ENCODE results near the gene GZMM. TPM values are rescaled to one million over a fixed set of nuclear protein-coding genes. Genes with fewer than 3 reads are reported as not detected.

The GZMM gene
- total RNA-seq, 4 donors from 2014 or later, result 0.78 to 1.9 TPM; not detected in 2

GRCh38 chr19:588093-588740 lies 44.4 kb downstream of the GZMM start:
- no peak overlapping the region for H3K27ac ChIP-seq
- TF ChIP-seq, protein P1, sequence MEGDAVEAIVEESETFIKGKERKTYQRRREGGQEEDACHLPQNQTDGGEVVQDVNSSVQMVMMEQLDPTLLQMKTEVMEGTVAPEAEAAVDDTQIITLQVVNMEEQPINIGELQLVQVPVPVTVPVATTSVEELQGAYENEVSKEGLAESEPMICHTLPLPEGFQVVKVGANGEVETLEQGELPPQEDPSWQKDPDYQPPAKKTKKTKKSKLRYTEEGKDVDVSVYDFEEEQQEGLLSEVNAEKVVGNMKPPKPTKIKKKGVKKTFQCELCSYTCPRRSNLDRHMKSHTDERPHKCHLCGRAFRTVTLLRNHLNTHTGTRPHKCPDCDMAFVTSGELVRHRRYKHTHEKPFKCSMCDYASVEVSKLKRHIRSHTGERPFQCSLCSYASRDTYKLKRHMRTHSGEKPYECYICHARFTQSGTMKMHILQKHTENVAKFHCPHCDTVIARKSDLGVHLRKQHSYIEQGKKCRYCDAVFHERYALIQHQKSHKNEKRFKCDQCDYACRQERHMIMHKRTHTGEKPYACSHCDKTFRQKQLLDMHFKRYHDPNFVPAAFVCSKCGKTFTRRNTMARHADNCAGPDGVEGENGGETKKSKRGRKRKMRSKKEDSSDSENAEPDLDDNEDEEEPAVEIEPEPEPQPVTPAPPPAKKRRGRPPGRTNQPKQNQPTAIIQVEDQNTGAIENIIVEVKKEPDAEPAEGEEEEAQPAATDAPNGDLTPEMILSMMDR (IDR thresholded peaks at IDR 0.05), result peak in 2 of 6 experiments; percentile 11 to 25
- TF ChIP-seq POLR2A (IDR thresholded peaks at IDR 0.05), result no peak
- WGBS, 2 donors, result 4 to 5% methylated on average over 17 to 20 of the region's 41 CpGs
- H3K27me3 ChIP-seq, result peaks cover 20% of the 10 kb centered on the region
- no peaks in the 10 kb centered on the region for H3K9me3 ChIP-seq
- DNase-seq, result peak; percentile 49 to 51
- no peak overlapping the region for H3K4me3 ChIP-seq (replicated peaks in 1 of 3)
- H3K4me1 ChIP-seq, result peaks cover 0 to 16% of the 10 kb centered on the region in 2 donors
- H3K36me3 ChIP-seq, result peaks cover 4 to 5% of the 10 kb centered on the region in 2 donors
- intact Hi-C loops (cut with DNase I), result no loop called here

DNA sequence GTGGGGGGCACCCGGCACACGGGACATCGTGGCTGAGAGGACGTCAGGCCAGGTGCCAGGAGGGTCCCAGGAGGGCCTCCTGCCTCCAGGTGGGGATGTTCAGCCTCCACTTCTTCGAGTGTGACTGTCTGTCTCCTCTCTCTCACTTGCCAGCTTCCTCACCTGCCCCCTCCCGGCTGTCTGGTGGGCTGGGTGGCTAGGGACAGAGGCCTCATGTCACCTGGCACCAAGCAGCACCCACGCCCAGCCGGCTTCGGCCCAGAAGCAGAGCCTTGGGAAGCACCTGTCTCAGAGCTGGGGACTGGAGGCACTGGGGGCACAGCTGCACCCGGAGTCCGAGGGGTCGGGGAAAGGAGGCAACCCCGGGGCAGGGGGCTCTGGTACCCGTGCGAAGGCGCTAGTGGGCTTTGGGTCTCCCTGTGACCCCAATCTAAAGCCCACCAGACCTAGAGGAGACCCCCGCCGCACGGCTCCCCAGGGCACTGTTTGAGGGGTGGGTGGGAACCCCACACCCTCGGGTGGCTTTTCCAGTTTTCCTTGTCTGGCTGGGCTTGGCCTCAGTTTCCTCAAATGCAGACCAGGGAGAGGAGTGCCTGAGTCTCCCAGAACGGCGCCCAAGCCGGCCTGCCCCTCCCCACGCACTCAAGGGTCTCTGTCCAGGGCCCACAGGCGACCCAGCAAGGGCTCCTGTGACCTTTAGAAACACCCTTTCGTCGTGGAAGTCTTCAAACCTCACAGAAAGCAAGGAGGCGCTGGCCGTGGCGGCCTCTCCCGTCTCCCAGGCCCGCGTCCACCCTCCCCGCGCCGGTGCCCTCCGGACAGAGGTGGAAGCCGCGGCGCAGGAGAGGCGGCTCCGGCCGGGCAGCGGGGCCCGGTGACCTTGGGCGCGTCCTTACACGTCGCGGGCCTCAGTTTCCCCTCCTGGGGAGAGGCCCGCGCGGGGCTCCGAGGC lies 45.2 kb downstream of the GZMM start:
- Histone ChIP-seq H3K27me3 (peaks cover 20% of the 10 kb centered on the region), H3K4me3 (replicated peaks in 1 of 3) (no peak overlapping the region), H3K27ac (no peak overlapping the region), H3K9me3 (no peaks in the 10 kb centered on the region), H3K4me1 (peaks cover 0 to 16% of the 10 kb centered on the region in 2 donors), H3K36me3 (no peaks in the 10 kb centered on the region)
- intact Hi-C loops (cut with DNase I), result no loop called here
- TF ChIP-seq POLR2A (IDR thresholded peaks at IDR 0.05), result no peak
- TF ChIP-seq, protein P1 (IDR thresholded peaks at IDR 0.05), result no peak
- WGBS, 2 donors, result 44 to 45% methylated on average over 6 to 12 of the region's 54 CpGs
- no peak for DNase-seq

DNA sequence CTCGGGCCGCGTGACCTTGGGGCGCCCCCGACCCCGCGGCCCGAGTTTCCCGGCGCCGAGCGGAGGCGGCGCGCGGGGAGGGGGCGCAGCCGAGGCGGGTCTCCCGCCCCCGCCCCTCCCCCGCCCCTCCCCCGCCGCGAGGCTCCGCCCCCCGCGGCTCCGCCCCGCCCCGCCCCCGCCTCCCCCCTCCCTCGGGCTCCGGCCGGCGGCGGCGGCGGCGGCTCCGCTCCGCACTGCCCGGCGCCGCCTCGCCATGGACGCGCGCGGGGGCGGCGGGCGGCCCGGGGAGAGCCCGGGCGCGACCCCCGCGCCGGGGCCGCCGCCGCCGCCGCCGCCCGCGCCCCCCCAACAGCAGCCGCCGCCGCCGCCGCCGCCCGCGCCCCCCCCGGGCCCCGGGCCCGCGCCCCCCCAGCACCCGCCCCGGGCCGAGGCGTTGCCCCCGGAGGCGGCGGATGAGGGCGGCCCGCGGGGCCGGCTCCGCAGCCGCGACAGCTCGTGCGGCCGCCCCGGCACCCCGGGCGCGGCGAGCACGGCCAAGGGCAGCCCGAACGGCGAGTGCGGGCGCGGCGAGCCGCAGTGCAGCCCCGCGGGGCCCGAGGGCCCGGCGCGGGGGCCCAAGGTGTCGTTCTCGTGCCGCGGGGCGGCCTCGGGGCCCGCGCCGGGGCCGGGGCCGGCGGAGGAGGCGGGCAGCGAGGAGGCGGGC lies 46.0 kb downstream of the GZMM start, which contains the start of gene HCN2:
HCN2 (plus strand) TSS at position 189 of the 703 bp plus-strand sequence; CDS start at position 254, 65 bp downstream.
- Histone ChIP-seq H3K27ac (no peak within 1 kb of the TSS), H3K36me3 (no peaks in the 10 kb centered on the region), H3K4me3 (replicated peaks in 1 of 3) (no peak within 1 kb of the TSS), H3K4me1 (peaks cover 0 to 16% of the 10 kb centered on the region in 2 donors), H3K9me3 (no peaks in the 10 kb centered on the region), H3K27me3 (peaks cover 20% of the 10 kb centered on the region)
- no peak for DNase-seq
- no CpG with 5 or more reads among the region's 132 CpGs for WGBS, 2 donors
- intact Hi-C loops (cut with DNase I), result no loop called here
- TF ChIP-seq, protein P1 (IDR thresholded peaks at IDR 0.05), result no peak
- no peak for TF ChIP-seq POLR2A (IDR thresholded peaks at IDR 0.05)

GRCh38 chr19:590396-590745 lies 46.5 kb downstream of the GZMM start:
- no peak for DNase-seq
- no peak overlapping the region for H3K4me3 ChIP-seq (replicated peaks in 1 of 3)
- H3K36me3 ChIP-seq, result no peaks in the 10 kb centered on the region
- H3K4me1 ChIP-seq, result peaks cover 0 to 16% of the 10 kb centered on the region in 2 donors
- intact Hi-C loops (cut with DNase I), result no loop called here
- TF ChIP-seq, protein P1 (IDR thresholded peaks at IDR 0.05), result no peak
- no peak for TF ChIP-seq POLR2A (IDR thresholded peaks at IDR 0.05)
- no peak overlapping the region for H3K27ac ChIP-seq
- peaks cover 20% of the 10 kb centered on the region for H3K27me3 ChIP-seq
- no peaks in the 10 kb centered on the region for H3K9me3 ChIP-seq
- WGBS, 2 donors, result no CpG with 5 or more reads among the region's 50 CpGs

Data from thyroid gland (tissue), 4 donors.